HepG2 (cell line): ENCODE measurements around the gene CLCC1. TPM values are rescaled to one million over a fixed set of nuclear protein-coding genes. Genes with fewer than 3 reads are reported as not detected.

ENCODE experiments used
- ATAD3A ChIP-seq: sonication (generic); formaldehyde crosslinking; IDR thresholded peaks from 2 replicates; pipeline ENCODE4 v1.4.0; 2020; ENCODE audit warnings: missing genetic modification reagents
- ELF3 ChIP-seq: IDR thresholded peaks from 2 replicates; pipeline ENCODE4 v1.6.1; 2016; ENCODE audit warnings: missing genetic modification reagents, missing compliant biosample characterization
- KAT7 ChIP-seq: IDR thresholded peaks from 2 replicates; pipeline ENCODE4 v1.6.1; 2018; ENCODE audit warnings: borderline replicate concordance, missing compliant biosample characterization
- ONECUT2 ChIP-seq: sonication (generic); formaldehyde crosslinking; IDR thresholded peaks from 2 replicates; pipeline ENCODE4 v1.4.0; 2020; ENCODE audit warnings: missing genetic modification reagents
- TBX3 ChIP-seq: fragments of 450-650 bp; IDR thresholded peaks from 2 replicates; pipeline ENCODE4 v1.6.1; 2017; ENCODE audit warnings: antibody characterized with exemption, mild to moderate bottlenecking, inconsistent platforms, borderline replicate concordance
- ZNF138 ChIP-seq: sonication (generic); formaldehyde crosslinking; IDR thresholded peaks from 2 replicates; pipeline ENCODE4 v1.5.0; 2020; ENCODE audit warnings: mild to moderate bottlenecking, low read depth, missing genetic modification reagents
- ZNF253 ChIP-seq: sonication (generic); formaldehyde crosslinking; IDR thresholded peaks from 2 replicates; pipeline ENCODE4 v1.8.0; 2022; ENCODE audit warnings: mild to moderate bottlenecking, missing genetic modification reagents, borderline replicate concordance
- ZNF260 ChIP-seq: sonication (generic); formaldehyde crosslinking; IDR thresholded peaks from 2 replicates; pipeline ENCODE4 v1.4.0; 2020; ENCODE audit warnings: missing genetic modification reagents, low read depth, mild to moderate bottlenecking, borderline replicate concordance
- ZNF446 ChIP-seq: sonication (generic); formaldehyde crosslinking; IDR thresholded peaks from 2 replicates; pipeline ENCODE4 v1.5.0; 2020; ENCODE audit warnings: mild to moderate bottlenecking, missing genetic modification reagents
- ZNF562 ChIP-seq: sonication (generic); formaldehyde crosslinking; IDR thresholded peaks from 2 replicates; pipeline ENCODE4 v1.8.0; 2022; ENCODE audit warnings: missing genetic modification reagents, borderline replicate concordance
- ZNF567 ChIP-seq: sonication (generic); formaldehyde crosslinking; IDR thresholded peaks from 2 replicates; pipeline ENCODE4 v1.8.1; 2023; ENCODE audit warnings: mild to moderate bottlenecking, missing genetic modification reagents, borderline replicate concordance
- ZNF768 ChIP-seq: sonication (generic); formaldehyde crosslinking; IDR thresholded peaks from 2 replicates; pipeline ENCODE4 v1.4.0; 2020; ENCODE audit warnings: missing genetic modification reagents
- ZSCAN21 ChIP-seq: sonication (generic); formaldehyde crosslinking; IDR thresholded peaks from 2 replicates; pipeline ENCODE4 v1.8.0; 2022; ENCODE audit warnings: mild to moderate bottlenecking, missing genetic modification reagents, moderate library complexity, borderline replicate concordance
- polyA plus RNA-seq, 8 experiments: library from polyadenylated mRNA; depleted of rRNA in 3 of 8; stranded (reverse) in 7 of 8; unstranded in 1 of 8; fragments of >200 nt; fragmentation: Illumina TruSeq in 4 of 8; extraction: Trizol in 4 of 8; gene quantifications; 2 replicates each; pipeline versions ENCODE4 v1.2.1 to v1.2.3, GENCODE V29; 2011 to 2016; ENCODE audit warnings: low read depth in 4 of 8, missing spikeins in 1 of 8, mixed read lengths in 1 of 8; ENCODE audit not compliant: insufficient read depth in 1 of 8
- total RNA-seq, 5 experiments: library from RNA; depleted of rRNA; stranded (reverse); fragments of >200 nt; fragmentation: Illumina TruSeq; extraction: Trizol; gene quantifications; 2 replicates each; pipeline ENCODE4 v1.2.3, GENCODE V29; 2016; ENCODE audit warnings: low read depth in 1 of 5
- TF ChIP-seq, protein P1 (sequence below): sonication (generic); formaldehyde crosslinking; IDR thresholded peaks from 2 replicates; pipeline ENCODE4 v1.9.0; 2022; ENCODE audit warnings: missing genetic modification reagents, mild to moderate bottlenecking, borderline replicate concordance
- TF ChIP-seq, protein P2 (sequence below): sonication (generic); formaldehyde crosslinking; IDR thresholded peaks from 2 replicates; pipeline ENCODE4 v1.8.1; 2022; ENCODE audit warnings: low read depth, mild to moderate bottlenecking, missing genetic modification reagents
- TF ChIP-seq, protein P3 (sequence below): IDR thresholded peaks from 2 replicates; pipeline ENCODE4 v1.6.1; 2018; ENCODE audit warnings: missing genetic modification reagents
- TF ChIP-seq, protein P4 (sequence below): sonication (generic); formaldehyde crosslinking; IDR thresholded peaks from 2 replicates; pipeline ENCODE4 v1.5.0; 2020; ENCODE audit warnings: mild to moderate bottlenecking, missing genetic modification reagents
- TF ChIP-seq, protein P5 (sequence below): sonication (generic); formaldehyde crosslinking; IDR thresholded peaks from 2 replicates; pipeline ENCODE4 v1.5.0; 2020; ENCODE audit warnings: missing genetic modification reagents, mild to moderate bottlenecking, borderline replicate concordance
- TF ChIP-seq, protein P6 (sequence below): sonication (generic); formaldehyde crosslinking; IDR thresholded peaks from 2 replicates; pipeline ENCODE4 v1.4.0; 2020; ENCODE audit warnings: mild to moderate bottlenecking, low read depth, missing genetic modification reagents

The CLCC1 gene
- total and polyA plus RNA-seq, 2 of the 13 experiments (the other 11 are each of a cell fraction or from before 2014, with no cell fraction given), result 16.0 to 25.8 TPM

DNA sequence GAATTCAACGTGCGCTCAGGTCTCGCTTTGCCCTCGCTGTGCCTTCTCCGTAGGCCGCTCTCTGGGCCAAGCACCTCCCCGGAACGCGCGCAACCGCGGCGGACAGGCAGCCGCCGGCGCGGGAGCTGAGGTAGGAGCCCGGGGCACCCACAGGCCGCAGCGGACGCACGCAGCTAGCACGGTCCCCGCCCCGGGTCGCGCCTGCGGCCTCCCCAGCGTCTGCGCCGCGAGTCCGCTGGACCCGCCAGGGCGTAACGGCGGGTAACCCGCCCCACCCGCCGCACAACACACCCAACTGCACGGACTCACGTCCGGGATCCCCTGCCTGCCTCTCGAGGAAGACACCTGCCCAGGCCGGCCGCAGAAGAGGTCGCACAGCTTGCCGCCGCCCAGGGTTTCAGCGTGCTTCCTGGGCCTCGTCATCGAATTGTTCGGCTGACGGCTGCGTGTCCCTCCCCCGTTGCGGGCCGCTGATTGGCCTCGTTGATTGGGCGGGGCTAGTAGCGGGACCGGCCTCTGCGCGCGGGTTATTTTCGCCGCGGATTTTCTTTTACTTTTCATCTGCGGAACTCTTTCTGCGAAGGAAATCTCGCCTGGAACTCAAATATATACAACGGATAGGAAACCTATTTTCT is at the start of gene CLCC1 (continued):
- TF ChIP-seq ONECUT2 (0 out of 2 replicates have a peak, but pooled peaks have one; percentile 20), ZNF260 (CRISPR knock-in tag) (no peak), ZNF567 (CRISPR knock-in tag) (0 out of 2 replicates have a peak, but pooled peaks have one; percentile 78), ZNF562 (no peak), ATAD3A (CRISPR knock-in tag) (no peak), ZNF253 (CRISPR knock-in tag) (peak; percentile 63; the same call in 1 of the 2 replicates), ZNF138 (CRISPR knock-in tag) (no peak), ZNF768 (CRISPR knock-in tag) (peak; percentile 67; the same call in 1 of the 2 replicates), KAT7 (CRISPR knock-in tag) (peak; percentile 55; the same call in 1 of the 2 replicates), ZSCAN21 (peak; percentile 72; the same call in 1 of the 2 replicates), ZNF446 (CRISPR knock-in tag) (peak; percentile 29), ELF3 (CRISPR knock-in tag) (peak; percentile 73; the same call in 1 of the 2 replicates), TBX3 (no peak)
- TF ChIP-seq, protein P1, sequence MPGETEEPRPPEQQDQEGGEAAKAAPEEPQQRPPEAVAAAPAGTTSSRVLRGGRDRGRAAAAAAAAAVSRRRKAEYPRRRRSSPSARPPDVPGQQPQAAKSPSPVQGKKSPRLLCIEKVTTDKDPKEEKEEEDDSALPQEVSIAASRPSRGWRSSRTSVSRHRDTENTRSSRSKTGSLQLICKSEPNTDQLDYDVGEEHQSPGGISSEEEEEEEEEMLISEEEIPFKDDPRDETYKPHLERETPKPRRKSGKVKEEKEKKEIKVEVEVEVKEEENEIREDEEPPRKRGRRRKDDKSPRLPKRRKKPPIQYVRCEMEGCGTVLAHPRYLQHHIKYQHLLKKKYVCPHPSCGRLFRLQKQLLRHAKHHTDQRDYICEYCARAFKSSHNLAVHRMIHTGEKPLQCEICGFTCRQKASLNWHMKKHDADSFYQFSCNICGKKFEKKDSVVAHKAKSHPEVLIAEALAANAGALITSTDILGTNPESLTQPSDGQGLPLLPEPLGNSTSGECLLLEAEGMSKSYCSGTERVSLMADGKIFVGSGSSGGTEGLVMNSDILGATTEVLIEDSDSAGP (CRISPR knock-in tag), result peak; percentile 90; the same call in 1 of the 2 replicates
- TF ChIP-seq, protein P2, sequence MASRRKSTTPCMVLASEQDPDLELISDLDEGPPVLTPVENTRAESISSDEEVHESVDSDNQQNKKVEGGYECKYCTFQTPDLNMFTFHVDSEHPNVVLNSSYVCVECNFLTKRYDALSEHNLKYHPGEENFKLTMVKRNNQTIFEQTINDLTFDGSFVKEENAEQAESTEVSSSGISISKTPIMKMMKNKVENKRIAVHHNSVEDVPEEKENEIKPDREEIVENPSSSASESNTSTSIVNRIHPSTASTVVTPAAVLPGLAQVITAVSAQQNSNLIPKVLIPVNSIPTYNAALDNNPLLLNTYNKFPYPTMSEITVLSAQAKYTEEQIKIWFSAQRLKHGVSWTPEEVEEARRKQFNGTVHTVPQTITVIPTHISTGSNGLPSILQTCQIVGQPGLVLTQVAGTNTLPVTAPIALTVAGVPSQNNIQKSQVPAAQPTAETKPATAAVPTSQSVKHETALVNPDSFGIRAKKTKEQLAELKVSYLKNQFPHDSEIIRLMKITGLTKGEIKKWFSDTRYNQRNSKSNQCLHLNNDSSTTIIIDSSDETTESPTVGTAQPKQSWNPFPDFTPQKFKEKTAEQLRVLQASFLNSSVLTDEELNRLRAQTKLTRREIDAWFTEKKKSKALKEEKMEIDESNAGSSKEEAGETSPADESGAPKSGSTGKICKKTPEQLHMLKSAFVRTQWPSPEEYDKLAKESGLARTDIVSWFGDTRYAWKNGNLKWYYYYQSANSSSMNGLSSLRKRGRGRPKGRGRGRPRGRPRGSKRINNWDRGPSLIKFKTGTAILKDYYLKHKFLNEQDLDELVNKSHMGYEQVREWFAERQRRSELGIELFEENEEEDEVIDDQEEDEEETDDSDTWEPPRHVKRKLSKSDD (CRISPR knock-in tag), result peak; percentile 68
- TF ChIP-seq, protein P3, sequence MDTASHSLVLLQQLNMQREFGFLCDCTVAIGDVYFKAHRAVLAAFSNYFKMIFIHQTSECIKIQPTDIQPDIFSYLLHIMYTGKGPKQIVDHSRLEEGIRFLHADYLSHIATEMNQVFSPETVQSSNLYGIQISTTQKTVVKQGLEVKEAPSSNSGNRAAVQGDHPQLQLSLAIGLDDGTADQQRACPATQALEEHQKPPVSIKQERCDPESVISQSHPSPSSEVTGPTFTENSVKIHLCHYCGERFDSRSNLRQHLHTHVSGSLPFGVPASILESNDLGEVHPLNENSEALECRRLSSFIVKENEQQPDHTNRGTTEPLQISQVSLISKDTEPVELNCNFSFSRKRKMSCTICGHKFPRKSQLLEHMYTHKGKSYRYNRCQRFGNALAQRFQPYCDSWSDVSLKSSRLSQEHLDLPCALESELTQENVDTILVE (CRISPR knock-in tag), result peak; percentile 48; the same call in 1 of the 2 replicates
- TF ChIP-seq, protein P4, sequence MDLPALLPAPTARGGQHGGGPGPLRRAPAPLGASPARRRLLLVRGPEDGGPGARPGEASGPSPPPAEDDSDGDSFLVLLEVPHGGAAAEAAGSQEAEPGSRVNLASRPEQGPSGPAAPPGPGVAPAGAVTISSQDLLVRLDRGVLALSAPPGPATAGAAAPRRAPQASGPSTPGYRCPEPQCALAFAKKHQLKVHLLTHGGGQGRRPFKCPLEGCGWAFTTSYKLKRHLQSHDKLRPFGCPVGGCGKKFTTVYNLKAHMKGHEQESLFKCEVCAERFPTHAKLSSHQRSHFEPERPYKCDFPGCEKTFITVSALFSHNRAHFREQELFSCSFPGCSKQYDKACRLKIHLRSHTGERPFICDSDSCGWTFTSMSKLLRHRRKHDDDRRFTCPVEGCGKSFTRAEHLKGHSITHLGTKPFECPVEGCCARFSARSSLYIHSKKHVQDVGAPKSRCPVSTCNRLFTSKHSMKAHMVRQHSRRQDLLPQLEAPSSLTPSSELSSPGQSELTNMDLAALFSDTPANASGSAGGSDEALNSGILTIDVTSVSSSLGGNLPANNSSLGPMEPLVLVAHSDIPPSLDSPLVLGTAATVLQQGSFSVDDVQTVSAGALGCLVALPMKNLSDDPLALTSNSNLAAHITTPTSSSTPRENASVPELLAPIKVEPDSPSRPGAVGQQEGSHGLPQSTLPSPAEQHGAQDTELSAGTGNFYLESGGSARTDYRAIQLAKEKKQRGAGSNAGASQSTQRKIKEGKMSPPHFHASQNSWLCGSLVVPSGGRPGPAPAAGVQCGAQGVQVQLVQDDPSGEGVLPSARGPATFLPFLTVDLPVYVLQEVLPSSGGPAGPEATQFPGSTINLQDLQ, result peak; percentile 61; the same call in 1 of the 2 replicates
- TF ChIP-seq, protein P5, sequence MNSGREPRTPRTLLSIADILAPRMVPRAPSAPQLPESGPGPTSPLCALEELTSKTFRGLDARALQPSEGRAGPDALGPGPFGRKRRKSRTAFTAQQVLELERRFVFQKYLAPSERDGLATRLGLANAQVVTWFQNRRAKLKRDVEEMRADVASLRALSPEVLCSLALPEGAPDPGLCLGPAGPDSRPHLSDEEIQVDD (CRISPR knock-in tag), result 0 out of 2 replicates have a peak, but pooled peaks have one; percentile 51
- TF ChIP-seq, protein P6, sequence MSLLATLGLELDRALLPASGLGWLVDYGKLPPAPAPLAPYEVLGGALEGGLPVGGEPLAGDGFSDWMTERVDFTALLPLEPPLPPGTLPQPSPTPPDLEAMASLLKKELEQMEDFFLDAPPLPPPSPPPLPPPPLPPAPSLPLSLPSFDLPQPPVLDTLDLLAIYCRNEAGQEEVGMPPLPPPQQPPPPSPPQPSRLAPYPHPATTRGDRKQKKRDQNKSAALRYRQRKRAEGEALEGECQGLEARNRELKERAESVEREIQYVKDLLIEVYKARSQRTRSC (CRISPR knock-in tag), result 0 out of 2 replicates have a peak, but pooled peaks have one; percentile 34
